GM19455 (cell line): ENCODE measurements around the gene DIAPH3.

Experiments used
- ATAC-seq: cut with Tn5 transposase; IDR thresholded peaks from one replicate; pipeline ENCODE4 v1.9.1; 2021; ENCODE audit not compliant: unreplicated experiment

DIAPH3 gene

GRCh38 chr13:59793107-59793506 lies 370.6 kb downstream of the DIAPH3 start:
- no peak for ATAC-seq

GRCh38 chr13:59790626-59791025 lies 373.1 kb downstream of the DIAPH3 start:
- no peak for ATAC-seq

- no peak for ATAC-seq
Observed at GRCh38 chr13:59789558-59789957, 374.2 kb downstream of the DIAPH3 start.

GRCh38 chr13:59787679-59788078 lies 376.0 kb downstream of the DIAPH3 start:
- no peak for ATAC-seq

- no peak for ATAC-seq
Observed at GRCh38 chr13:59782696-59783095, 381.0 kb downstream of the DIAPH3 start.

GRCh38 chr13:59780058-59780457 lies 383.7 kb downstream of the DIAPH3 start:
- no peak for ATAC-seq

- ATAC-seq, result no peak
Observed at GRCh38 chr13:59776924-59777690, 386.6 kb downstream of the DIAPH3 start.

GRCh38 chr13:59774491-59774971 lies 389.2 kb downstream of the DIAPH3 start:
- ATAC-seq, result no peak

- no peak for ATAC-seq
Observed at GRCh38 chr13:59771272-59771671, 392.5 kb downstream of the DIAPH3 start.

GRCh38 chr13:59770451-59770850 lies 393.3 kb downstream of the DIAPH3 start:
- no peak for ATAC-seq

- ATAC-seq, result no peak
Observed at GRCh38 chr13:59766236-59766635, 397.5 kb downstream of the DIAPH3 start.

GRCh38 chr13:59755632-59756290 lies 408.0 kb downstream of the DIAPH3 start:
- peak; percentile 57 for ATAC-seq

GRCh38 chr13:59754411-59754810 lies 409.3 kb downstream of the DIAPH3 start:
- ATAC-seq, result no peak

- no peak for ATAC-seq
Observed at GRCh38 chr13:59750860-59751259, 412.9 kb downstream of the DIAPH3 start.

GRCh38 chr13:59748046-59748445 lies 415.7 kb downstream of the DIAPH3 start:
- no peak for ATAC-seq

GRCh38 chr13:59747529-59747928 lies 416.2 kb downstream of the DIAPH3 start:
- no peak for ATAC-seq

GRCh38 chr13:59746291-59746962 lies 417.3 kb downstream of the DIAPH3 start:
- no peak for ATAC-seq

- peak; percentile 20 for ATAC-seq
Observed at GRCh38 chr13:59745392-59745788, 418.3 kb downstream of the DIAPH3 start.

- ATAC-seq, result peak; percentile 56
Observed at GRCh38 chr13:59744747-59745391, 418.9 kb downstream of the DIAPH3 start.

GRCh38 chr13:59743195-59743594 lies 420.5 kb downstream of the DIAPH3 start:
- no peak for ATAC-seq

GRCh38 chr13:59742467-59742866 lies 421.3 kb downstream of the DIAPH3 start:
- no peak for ATAC-seq
